T1000 (cell line): Measurements from ENCODE around the gene ZSWIM6.
"Not testable (repeated sequence)": the region's sequence is repeated elsewhere in the genome, so short reads cannot be mapped to it uniquely, and the experiment has no call there.

Source experiments
- DNase-seq: peaks from one replicate; lab custom pipeline; 2025; ENCODE audit warnings: mixed read lengths; lab: John Stamatoyannopoulos, UW

The ZSWIM6 gene

GRCh38 chr5:61407706-61408270, 75.7 kb downstream of the ZSWIM6 start:
- no peak for DNase-seq

- DNase-seq = peak; percentile 95
Observed at GRCh38 chr5:61408476-61409168, 76.6 kb downstream of the ZSWIM6 start.

GRCh38 chr5:61409568-61409967, 77.5 kb downstream of the ZSWIM6 start:
- no peak for DNase-seq

GRCh38 chr5:61410811-61411210, 78.8 kb downstream of the ZSWIM6 start:
- no peak for DNase-seq

GRCh38 chr5:61412361-61412760, 80.3 kb downstream of the ZSWIM6 start:
- DNase-seq = no peak

- DNase-seq = not testable (repeated sequence)
Observed at GRCh38 chr5:61413205-61413604, 81.1 kb downstream of the ZSWIM6 start.

- DNase-seq = no peak
Observed at GRCh38 chr5:61414806-61415205, 82.7 kb downstream of the ZSWIM6 start.

- no peak for DNase-seq
Observed at GRCh38 chr5:61416010-61416409, 84.0 kb downstream of the ZSWIM6 start.

GRCh38 chr5:61416420-61416819, 84.4 kb downstream of the ZSWIM6 start:
- no peak for DNase-seq

- no peak for DNase-seq
Observed at GRCh38 chr5:61417340-61417739, 85.3 kb downstream of the ZSWIM6 start.

- no peak for DNase-seq
Observed at GRCh38 chr5:61417851-61418250, 85.8 kb downstream of the ZSWIM6 start.

- DNase-seq = no peak
Observed at GRCh38 chr5:61419106-61419505, 87.0 kb downstream of the ZSWIM6 start.

- no peak for DNase-seq
Observed at GRCh38 chr5:61420016-61420415, 88.0 kb downstream of the ZSWIM6 start.

GRCh38 chr5:61421262-61421661, 89.2 kb downstream of the ZSWIM6 start:
- not testable (repeated sequence) for DNase-seq

- DNase-seq = no peak
Observed at GRCh38 chr5:61423487-61424145, 91.6 kb downstream of the ZSWIM6 start.

GRCh38 chr5:61425918-61426317, 93.9 kb downstream of the ZSWIM6 start:
- no peak for DNase-seq

- DNase-seq = no peak
Observed at GRCh38 chr5:61429906-61430305, 97.8 kb downstream of the ZSWIM6 start.

- DNase-seq = no peak
Observed at GRCh38 chr5:61431923-61432620, 100.0 kb downstream of the ZSWIM6 start.

GRCh38 chr5:61435368-61435767, 103.3 kb downstream of the ZSWIM6 start:
- DNase-seq = no peak

GRCh38 chr5:61438298-61438970, 106.4 kb downstream of the ZSWIM6 start:
- no peak for DNase-seq

GRCh38 chr5:61440086-61440485, 108.0 kb downstream of the ZSWIM6 start:
- DNase-seq = no peak

- no peak for DNase-seq
Observed at GRCh38 chr5:61440596-61440995, 108.5 kb downstream of the ZSWIM6 start.
